OCI-M2 (cell line): Measurements from ENCODE around the gene PSTPIP1.

ENCODE experiments used
- DNase-seq: peaks from one replicate; lab custom pipeline; 2025; ENCODE audit not compliant: unreplicated experiment; lab: John Stamatoyannopoulos, UW

Gene PSTPIP1

GRCh38 chr15:76998663-76999285 lies 3.8 kb downstream of the PSTPIP1 start:
- DNase-seq = no peak

GRCh38 chr15:76999996-77000395 lies 5.1 kb downstream of the PSTPIP1 start:
- DNase-seq = no peak

GRCh38 chr15:77001351-77001750 lies 6.4 kb downstream of the PSTPIP1 start:
- DNase-seq = no peak

GRCh38 chr15:77001966-77002365 lies 7.0 kb downstream of the PSTPIP1 start:
- DNase-seq = no peak

- DNase-seq = no peak
Measured at GRCh38 chr15:77002436-77002835, 7.5 kb downstream of the PSTPIP1 start.

- no peak for DNase-seq
Measured at GRCh38 chr15:77002954-77003912, 8.3 kb downstream of the PSTPIP1 start.

- DNase-seq = no peak
Measured at GRCh38 chr15:77004189-77004588, 9.3 kb downstream of the PSTPIP1 start.

- no peak for DNase-seq
Measured at GRCh38 chr15:77009176-77009575, 14.2 kb downstream of the PSTPIP1 start.

- no peak for DNase-seq
Measured at GRCh38 chr15:77009646-77010311, 14.9 kb downstream of the PSTPIP1 start.

GRCh38 chr15:77010312-77010686 lies 15.4 kb downstream of the PSTPIP1 start:
- DNase-seq = no peak

GRCh38 chr15:77010857-77011256 lies 15.9 kb downstream of the PSTPIP1 start:
- DNase-seq = no peak

- no peak for DNase-seq
Measured at GRCh38 chr15:77012117-77012712, 17.3 kb downstream of the PSTPIP1 start.

GRCh38 chr15:77012868-77013267 lies 17.9 kb downstream of the PSTPIP1 start:
- DNase-seq = no peak

GRCh38 chr15:77013776-77014131 lies 18.8 kb downstream of the PSTPIP1 start:
- DNase-seq = no peak

- DNase-seq = no peak
Measured at GRCh38 chr15:77014132-77015081, 19.5 kb downstream of the PSTPIP1 start.

GRCh38 chr15:77015646-77016320 lies 20.9 kb downstream of the PSTPIP1 start:
- DNase-seq = no peak

- DNase-seq = no peak
Measured at GRCh38 chr15:77016321-77016695, 21.4 kb downstream of the PSTPIP1 start.

GRCh38 chr15:77017091-77017660 lies 22.2 kb downstream of the PSTPIP1 start:
- DNase-seq = no peak
